Activated CD8-positive, alpha-beta memory T cell treated with anti-CD3 and anti-CD28 coated beads, Interleukin-2, amount 50 U/mL, for 24 hours (primary cell): ENCODE measurements around the gene FXYD2.
"Not testable (repeated sequence)": the region's sequence is repeated elsewhere in the genome, so short reads cannot be mapped to it uniquely, and the experiment has no call there.

Experiments used
- DNase-seq: peaks from one replicate; pipeline ENCODE4 v3.0.0-alpha.2; 2020; ENCODE audit errors: extremely low read depth

FXYD2 gene

DNA sequence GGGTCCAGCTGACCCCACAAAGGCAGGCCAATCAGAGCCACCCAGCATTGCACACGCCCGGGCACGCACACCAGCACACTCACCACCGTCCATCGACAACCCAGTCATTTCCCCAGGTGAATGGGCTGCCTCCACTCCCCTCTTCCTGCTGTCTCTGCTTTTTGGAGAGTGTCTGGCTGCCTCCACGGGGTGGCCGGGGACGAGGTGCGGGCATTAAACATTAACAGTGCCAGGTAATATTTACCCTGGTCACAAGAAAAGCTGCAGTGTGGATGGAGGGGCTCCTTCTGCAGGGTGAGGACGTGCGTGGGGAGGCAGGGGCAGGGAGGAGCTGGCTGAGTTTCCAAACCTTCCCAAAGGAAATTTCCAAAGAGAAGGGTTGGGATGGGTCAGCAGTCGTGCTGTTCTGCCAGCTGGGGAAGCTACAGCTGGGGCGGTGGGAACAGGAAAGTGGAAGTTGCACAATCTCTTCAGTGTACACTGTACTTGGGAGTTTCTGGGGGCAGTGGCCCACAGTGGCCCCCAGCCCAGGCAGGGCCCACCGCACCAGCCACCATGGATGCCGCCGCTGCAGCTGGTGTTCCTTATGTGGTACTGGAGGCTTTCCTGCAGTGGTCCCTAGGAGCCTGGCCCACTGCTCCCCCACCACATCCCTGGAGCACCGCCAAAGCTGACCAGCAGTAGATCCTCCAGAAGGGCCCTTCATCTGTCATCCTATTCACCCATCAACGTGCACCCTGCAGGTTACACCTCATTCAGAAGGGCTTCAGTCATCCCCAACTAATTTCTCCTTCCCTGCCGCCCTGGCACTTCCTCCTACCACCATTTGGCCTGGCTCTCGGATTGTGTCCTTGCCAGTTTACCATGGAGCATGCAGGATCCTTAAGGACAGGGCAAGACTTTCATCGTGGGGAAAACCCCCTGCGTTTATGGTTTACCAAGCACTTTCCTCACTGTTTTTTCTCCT is at the start of gene FXYD2:
Gene FXYD2 (minus strand): TSS at position 174 of the 967 bp plus-strand sequence. CDS start 66 bp downstream, at position 108.
- DNase-seq, result no peak

DNA sequence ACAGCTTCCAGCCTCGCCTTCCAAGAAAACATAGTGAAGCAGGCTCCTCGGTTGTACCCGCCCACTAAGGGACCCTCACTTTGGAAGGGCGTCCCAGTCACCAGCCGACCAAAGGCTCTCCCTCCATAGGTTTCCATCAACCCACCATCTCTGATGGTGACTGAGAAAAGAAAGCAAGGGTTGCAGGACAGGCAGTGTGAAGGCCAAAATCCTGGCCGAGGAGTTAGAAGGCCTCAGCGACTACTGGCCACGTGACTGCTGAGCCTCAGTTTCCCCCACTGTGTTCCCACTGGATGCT is 49.2 kb upstream of the FXYD2 start:
- DNase-seq, result no peak

DNA sequence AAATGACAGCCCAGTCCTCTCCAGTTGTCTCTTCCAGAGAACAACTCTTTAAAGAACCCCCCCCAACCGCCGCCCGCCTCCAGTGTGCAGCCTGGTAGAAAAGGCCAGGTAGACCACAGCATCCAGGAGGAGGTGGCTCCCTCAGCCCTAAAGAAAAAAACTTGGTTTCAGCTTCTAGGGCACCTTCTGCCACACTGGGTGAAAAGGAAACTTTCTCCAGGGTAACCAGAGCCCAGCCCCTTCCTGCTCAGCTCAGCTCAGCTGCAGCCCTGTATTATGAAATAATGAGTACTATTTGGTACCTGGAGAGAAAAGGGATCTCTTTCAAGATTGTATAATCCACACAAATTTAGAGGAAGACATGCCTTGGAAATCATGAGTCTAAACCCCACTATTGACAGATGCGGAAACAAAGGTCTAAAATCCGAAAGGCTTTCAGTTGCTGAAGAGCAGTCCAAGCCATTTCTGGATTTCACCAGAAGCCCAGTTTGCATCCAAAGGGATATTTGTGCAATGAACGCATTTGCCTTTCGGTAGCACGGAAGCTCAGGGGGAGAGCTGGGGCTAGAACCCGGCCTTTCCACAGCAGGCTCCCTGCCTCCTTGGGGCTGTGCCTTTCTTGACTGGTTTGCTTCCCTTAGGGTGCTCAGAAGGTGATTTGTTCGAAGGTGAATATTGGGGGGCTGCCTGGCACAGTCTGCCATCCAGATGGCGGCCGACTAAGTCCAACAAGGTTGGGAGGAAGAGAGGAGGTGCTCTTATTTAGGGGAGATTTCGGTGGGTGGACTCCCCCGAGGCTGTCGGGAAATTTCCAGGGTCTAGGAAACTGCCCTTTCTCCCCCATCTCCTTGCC is 48.7 kb upstream of the FXYD2 start:
- no peak for DNase-seq

DNA sequence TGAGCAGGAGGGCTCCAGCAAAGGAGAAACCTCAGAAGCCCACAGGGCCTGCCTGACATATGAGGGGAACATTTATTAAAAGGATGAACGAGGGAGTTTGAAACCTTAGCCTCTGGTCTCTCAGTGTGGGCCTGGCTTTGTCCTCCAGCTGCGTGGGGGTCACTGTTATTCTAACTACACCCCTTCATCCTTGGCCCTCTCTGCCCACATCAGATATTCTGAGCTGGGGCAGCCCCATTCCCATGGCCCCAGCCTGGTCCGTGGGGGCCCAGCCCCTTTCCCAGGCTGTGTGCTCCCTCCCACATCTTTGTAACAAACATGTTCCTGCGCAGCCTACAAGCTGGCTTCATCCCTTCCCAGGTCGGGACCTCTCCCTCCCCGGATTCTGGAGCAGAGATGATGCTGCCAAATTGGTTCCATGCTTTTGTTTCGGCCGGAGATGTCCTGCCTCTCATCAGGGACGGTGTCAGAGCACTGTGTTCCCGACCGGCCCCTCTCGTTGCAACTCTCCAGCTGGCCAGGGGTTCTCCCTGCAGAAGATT is 47.9 kb upstream of the FXYD2 start:
- no peak for DNase-seq

DNA sequence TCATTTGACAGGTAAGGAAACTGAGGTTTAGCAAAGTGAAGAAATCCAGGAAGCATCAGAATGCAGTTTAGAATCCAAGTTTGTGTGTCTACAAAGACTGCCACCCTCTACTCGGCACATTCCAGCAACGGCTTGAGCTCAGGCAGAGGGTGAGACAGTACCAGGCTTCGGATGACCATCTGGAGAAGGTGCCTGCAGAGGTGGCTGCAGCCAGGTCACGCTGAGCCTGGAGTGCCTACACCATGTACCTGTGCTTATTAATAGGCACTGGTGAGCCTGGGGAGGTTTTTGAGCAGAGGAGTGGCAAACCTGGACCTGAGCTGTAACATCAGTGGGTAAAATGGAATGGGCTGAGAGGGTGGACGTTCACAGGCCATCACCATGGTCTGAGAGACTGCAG is 47.2 kb upstream of the FXYD2 start:
- no peak for DNase-seq

DNA sequence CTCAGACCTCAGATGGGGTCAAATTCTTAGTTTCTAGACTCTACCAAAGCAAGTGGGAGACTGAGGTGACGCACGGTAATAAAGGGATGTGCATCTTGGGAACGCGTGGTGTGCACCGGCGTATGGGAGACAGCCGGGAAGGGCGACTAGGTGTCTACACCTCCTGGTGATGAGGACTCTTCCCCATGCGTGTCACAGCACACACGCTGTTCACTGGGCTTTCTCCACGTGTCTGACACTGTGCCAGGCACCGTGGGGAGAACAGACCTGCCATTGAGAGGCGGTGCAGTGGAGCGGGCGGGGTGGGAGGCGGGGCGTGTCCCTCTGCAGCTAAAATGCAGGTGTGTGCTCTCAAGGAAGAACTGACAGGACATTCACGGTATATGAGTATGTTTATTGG is 46.6 kb upstream of the FXYD2 start:
- DNase-seq, result no peak

DNA sequence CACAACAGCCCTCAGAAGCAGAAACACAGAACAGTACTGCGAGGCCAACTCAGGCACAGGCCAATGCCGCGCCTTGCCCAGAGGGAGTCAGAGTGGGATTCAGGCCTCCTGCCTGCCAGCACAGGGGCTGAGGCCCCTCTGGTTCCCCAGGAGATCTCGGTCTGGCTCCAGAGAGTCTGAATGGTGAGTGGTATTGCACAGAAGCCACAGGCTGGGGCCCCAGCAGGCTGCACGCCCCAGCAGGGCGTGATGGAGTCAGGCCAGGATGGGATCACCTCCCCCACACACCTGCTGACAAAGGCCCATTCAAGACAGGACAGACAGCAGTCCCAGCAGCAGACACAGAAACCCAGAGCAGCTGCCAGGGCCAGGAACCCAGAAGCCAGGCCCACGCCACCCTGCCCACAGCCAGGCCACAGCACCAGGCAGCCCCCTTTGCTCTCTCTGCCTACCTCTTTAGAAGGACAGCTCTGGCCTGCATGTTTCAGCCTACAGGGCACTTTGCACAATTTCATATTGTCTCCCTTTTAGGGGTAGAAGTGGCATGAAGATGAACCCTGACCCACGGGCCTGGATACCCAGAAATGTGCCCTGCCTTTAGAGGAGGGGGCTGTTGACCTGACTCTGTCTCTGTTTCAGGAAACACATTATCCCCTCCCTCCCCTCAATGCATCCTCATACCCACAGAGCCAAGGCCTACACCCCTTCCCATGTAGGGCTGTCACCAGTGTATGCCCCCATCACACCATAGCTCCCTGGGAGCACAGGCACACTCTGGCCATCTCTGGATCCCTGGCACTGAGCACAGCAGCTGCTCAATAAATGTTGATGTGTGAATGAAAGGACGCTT is 45.8 kb upstream of the FXYD2 start:
- DNase-seq, result no peak

DNA sequence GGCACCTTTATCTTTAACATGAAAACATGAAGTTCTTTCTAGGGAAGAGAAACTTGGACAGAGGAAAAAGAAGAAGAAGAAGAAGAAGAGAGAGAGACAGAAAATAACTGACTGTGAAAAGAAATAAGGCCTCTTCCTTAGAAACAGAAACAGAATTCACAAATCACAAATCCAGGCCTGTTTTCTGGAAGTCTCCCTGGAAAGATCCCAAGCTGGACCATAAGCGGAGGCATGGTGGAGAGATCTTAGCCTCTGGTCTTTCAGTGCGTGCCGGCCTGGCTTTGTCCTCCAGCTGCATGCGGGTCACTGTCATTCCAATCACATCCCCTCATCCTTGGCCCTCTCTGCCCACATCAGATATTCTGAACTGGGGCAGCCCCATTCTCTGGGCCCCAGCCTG is 45.1 kb upstream of the FXYD2 start:
- DNase-seq, result no peak

DNA sequence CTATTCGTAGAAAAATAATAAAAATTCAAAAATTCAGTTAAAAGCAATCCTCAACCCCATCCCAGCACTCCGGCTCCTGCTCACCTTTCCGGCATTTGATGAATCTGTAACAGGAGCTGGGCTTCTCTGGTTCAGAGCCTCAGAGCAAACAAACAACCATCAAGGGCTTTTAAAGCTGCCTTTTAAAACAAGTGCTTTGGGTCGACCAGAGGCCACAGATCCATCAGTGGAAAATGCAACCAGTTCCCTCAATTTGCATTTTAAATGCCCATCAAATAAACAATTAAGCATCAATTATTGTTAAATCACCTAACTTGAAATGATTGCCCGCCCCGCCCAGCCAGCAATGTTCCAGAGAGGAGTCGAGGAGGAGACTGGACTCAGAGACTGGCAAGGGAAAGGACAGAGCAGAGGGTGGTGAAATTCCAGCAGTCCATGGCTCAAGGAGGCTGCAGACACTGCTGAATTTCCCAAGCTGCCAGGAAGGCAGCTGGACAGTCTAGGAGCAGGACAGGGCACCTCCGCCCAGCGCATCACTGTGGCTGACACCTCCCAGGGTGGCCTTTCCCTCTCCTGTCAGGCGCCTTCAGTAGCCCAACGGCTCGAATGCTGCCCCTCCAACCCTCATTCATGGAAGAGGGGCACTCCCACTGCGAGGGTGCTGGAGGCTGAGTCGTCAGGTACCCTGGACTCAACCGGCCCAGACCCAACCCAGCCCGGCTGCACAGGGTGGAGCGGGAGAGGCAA is 44.4 kb upstream of the FXYD2 start:
- DNase-seq, result no peak

DNA sequence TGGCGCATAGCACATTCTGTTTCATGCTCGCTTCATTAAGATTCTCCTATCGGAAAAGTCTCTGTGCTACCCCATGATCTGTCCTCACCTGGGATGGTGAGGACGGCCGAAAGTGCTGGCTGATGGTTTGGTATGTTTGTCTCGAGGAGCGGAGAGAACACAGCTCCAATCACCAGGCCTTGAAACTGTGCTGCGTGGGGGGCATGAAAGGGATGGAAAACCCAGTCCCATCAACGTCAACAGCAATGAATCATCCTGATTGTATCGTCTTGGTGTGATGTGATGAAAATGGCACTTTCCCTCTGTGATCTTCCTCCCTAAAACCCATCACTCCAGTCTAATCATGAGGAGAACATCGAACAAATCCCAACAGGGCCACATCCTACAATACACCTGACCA is 43.5 kb upstream of the FXYD2 start:
- no peak for DNase-seq

DNA sequence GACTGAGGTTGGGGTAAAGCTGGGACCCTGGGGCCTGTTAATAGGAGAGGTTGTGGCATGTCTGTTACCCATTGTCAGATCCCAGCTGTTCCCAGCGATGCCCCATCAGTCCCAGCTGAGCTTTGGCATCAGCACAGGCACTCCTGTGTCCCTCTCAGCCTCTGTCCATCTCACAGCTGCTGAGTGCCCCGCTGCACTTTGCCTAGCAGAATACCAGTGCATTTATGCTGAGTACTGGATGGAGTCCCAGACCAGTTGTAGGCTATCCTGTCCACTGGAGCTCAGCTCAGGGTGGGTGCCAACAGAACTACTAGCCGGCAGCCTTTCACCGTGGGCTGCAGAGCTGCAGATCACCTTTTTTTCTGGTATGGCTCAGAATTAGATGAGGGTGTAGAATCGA is 42.0 kb upstream of the FXYD2 start:
- no peak for DNase-seq

DNA sequence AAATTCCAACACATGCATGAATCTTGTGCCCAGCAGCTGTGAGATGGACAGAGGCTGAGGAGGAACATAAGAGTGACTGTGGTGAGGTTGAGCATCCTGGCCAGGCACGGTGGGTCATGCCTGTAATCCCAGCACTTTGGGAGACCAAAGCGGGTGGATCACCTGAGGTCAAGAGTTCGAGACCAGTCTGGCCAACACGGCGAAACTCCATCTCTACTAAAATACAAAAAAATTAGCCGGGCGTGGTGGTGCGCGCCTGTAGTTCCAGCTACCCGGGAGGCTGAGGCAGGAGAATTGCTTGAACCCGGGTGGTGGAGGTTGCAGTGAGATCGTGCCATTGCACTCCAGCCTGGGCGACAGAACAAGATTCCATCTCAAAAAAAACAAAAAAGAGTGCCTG is 41.0 kb upstream of the FXYD2 start:
- not testable (repeated sequence) for DNase-seq

DNA sequence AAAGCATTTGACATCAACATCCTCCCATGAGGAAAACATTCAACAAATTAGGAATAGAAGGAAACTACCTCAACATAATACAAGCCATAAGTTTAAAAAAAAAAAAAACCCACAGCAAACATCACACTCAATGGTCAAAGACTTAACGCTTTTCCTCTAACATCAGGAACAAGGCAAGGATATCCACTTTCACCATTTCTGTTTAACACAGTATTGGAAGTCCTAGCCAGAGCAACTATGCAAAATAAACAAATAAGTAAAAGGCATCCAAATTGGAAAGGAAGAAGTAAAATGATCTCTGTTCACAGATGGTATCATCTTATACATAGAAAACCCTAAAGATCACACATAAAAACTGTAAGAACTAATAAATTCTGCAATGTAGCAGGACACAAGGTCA is 38.8 kb upstream of the FXYD2 start:
- no peak for DNase-seq

DNA sequence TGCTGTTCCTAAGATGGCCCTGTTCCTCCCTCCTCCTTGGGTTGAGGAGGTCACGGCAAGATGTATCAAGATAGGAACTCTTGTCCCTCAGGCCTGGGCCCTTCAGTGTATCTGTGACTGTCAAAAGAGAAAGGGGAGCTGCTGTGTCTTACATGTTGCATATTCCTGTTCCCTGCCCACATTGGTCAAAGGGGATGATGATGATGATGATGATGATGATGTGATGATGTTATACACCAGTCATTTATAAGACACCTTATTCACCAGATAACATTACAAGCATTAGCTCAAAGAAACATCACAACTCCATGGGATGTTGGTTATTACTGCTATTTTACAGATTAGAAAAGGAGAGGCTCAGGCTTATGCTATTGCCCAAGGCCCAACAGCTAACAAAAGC is 38.2 kb upstream of the FXYD2 start:
- DNase-seq, result no peak

DNA sequence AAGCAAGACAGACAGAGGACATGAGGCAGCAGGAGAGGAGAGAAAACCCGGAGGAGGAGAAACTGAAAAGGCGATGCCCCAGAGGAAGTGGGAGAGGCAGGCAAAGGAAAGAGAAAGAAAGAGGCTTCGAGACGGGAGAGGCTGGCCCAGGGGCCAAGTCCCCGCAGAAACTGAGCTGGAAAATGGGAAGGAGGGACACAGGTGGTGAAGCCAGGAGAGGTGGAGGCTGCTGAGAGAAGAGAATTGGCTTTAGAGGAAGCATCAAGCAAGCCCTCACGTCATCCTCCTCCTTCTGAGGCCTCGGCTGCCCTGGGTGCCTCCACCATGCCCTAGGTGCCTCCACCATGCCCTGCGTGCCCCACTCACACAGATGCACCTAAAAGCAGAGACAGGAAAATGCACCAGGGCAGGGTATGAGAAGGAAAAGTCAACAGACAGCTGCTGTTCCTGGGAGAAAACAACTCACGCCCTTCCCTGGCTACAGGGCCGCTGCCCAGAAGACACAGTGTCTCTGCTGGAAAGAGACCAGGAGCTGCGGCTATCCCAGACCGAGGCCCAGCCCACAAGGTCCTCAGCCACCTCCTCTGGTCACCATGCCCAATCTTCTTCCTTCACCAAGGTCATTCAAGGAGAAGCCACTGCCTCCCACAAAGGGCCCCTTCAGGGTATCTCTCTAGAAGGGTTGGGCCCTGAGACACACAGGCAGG is 37.6 kb upstream of the FXYD2 start:
- DNase-seq, result no peak

DNA sequence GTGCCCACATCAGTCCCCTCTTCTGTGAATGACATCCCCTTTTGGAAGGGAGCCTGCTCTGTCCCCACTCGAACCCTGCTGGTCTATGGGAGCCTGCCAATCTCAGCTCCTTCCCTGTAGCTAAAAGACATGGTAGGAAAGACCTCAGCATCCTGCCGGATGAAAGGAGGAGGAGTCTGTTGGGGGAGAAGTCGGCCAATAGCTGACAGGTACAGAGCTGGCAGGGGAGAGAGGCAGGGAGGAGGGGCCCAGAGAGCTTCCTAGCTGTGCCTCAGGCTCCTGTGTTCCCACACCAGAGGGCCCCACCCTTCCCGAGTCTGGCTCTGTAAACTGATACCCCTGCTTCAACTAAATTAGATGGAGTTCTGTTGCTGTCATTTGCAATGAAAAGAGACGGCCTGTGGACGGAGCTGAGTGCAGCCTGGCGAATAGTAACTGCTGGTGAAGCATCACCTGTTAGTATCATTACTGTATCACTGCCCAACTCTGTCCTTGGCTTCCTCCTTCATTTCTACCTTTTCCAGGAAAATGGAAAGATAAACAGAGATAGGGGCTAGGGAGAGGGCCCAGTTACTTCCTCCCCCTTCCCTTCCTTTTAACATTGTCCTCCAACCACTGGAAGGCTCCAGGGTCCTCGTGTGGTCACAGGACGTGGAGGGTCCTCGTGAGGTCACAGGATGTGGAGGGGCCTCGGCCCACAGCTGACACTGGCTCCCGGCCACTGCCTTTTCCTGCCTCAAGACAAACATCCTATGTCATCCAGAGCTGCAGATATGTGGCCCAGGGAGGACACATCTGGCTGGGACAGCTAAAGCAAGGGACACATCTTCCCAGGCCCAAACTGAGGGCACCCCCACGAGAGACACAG is 36.8 kb upstream of the FXYD2 start:
- no peak for DNase-seq

DNA sequence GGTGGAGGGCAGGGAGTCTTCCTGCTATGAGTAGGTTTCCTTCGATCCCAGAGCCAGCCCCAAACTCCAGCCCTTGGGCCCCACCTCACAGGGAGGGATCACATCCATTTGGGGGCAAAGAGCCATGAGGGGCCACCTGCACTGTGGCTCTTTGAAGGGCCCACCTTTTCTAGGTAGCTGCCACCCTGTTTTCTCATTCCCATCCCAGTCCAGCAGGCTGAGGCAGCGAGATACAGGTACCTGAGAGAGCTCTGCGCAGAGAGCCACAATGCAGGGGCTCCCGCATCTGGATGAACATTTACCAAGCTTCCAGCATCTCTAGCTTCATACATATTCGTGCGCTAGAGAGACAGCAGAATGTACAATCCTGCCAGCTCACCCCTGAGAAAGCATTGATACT is 35.6 kb upstream of the FXYD2 start:
- no peak for DNase-seq

DNA sequence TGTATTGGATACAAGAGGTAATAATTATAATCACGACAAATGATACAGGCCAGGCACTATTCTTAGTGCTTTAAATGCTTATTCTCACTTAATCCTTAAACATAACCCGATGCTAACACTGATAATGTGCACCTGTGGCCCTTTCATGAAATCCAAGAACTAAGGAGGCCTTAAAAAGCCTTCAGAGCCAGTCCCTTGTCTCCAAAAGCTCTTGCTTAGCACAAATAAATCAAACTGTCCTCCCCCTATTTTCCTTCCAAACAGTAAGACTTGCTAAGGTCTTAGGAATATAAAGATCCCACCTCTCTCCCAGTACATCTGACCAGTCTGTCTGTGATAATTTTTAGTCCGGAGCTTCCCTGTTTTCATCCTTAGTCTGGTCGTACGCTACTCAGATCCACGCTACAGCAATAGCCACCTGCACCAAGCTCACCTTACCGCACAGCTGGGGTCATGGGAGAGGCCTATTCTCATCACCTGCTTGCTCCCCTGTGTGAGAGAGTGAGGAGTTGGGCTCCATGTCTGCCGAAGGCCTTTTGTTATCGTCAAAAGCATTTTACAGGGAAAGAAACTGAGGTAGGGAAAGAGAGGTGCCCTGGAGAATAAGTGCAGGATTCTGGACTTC is 35.1 kb upstream of the FXYD2 start:
- DNase-seq, result no peak

DNA sequence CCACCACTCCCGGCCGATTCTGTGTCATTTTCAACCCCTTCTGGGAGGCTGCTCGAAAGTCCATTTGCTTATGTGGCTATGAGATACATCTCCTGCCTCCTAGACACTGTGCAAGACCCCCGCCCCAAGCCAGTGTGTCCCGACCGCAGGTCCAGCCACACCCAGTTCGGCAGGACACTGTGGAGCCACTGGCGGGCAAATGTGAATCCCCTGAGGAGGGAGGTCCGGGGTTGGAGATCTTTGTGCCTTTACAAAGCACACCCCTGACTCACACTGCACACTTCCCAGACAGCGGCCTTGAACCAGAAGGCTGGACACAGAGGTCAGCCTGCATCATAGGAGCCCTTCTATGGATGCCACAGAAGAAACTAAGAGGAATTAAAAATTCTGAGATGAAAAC is 34.5 kb upstream of the FXYD2 start:
- no peak for DNase-seq
